GM18517 (cell line): Measurements from ENCODE around the gene COA8.
A peak's percentile ranks its signal among the peaks of the same experiment; 100 is the strongest.

Experiments used
- ATAC-seq: cut with Tn5 transposase; IDR thresholded peaks from one replicate; pipeline ENCODE4 v1.9.1; 2021; ENCODE audit warnings: mild to moderate bottlenecking, moderate library complexity; ENCODE audit not compliant: unreplicated experiment

The COA8 gene

GRCh38 chr14:103562429-103563225 lies at the start of gene COA8, which contains the start of gene BAG5:
Gene COA8, plus strand, starts transcription at chr14:103562960. Its CDS starts 42 bp downstream, at chr14:103563002.
Gene BAG5, minus strand, starts transcription at chr14:103562657. Its CDS starts 1,493 bp downstream, at chr14:103561164.
- ATAC-seq = peak; percentile 78

- ATAC-seq = no peak
These were observed 48.0 kb upstream of the COA8 start for GRCh38 chr14:103514596-103515421.

GRCh38 chr14:103516426-103517173 lies 46.2 kb upstream of the COA8 start:
- no peak for ATAC-seq

GRCh38 chr14:103517174-103517566 lies 45.6 kb upstream of the COA8 start:
- no peak for ATAC-seq

- ATAC-seq = no peak
These were observed 44.9 kb upstream of the COA8 start for GRCh38 chr14:103517721-103518421.

- no peak for ATAC-seq
These were observed 44.2 kb upstream of the COA8 start for GRCh38 chr14:103518422-103519042.

GRCh38 chr14:103519043-103519836 lies 43.5 kb upstream of the COA8 start:
- no peak for ATAC-seq

- no peak for ATAC-seq
These were observed 42.9 kb upstream of the COA8 start for GRCh38 chr14:103519837-103520212.

GRCh38 chr14:103520269-103520656 lies 42.5 kb upstream of the COA8 start:
- ATAC-seq = no peak

GRCh38 chr14:103520657-103521437 lies 41.9 kb upstream of the COA8 start:
- no peak for ATAC-seq

- ATAC-seq = no peak
These were observed 41.3 kb upstream of the COA8 start for GRCh38 chr14:103521438-103521950.

- ATAC-seq = no peak
These were observed 40.7 kb upstream of the COA8 start for GRCh38 chr14:103521951-103522563.

- no peak for ATAC-seq
These were observed 39.8 kb upstream of the COA8 start, which contains the start of gene CKB for GRCh38 chr14:103522649-103523574. Gene CKB, minus strand, starts transcription at chr14:103522830. Its CDS starts 337 bp downstream, at chr14:103522493.

GRCh38 chr14:103523575-103523954 lies 39.2 kb upstream of the COA8 start:
- ATAC-seq = no peak

- no peak for ATAC-seq
These were observed 38.5 kb upstream of the COA8 start for GRCh38 chr14:103524002-103524935.
